ENCODE results near the gene CDK11B. TPM values are rescaled to one million over a fixed set of nuclear protein-coding genes. Genes with fewer than 3 reads are reported as not detected.

CDK11B gene
- total RNA-seq, 1 donor from 2014 or later: 27.9 TPM

GRCh38 chr1:1621173-1622009 is 37.4 kb downstream of the CDK11B start:
- ATAC-seq (no peak), DNase-seq (ENCODE audit: low spot score) (no peak)
- intact Hi-C loops (cut with DNase I): no loop called here

- DNase-seq (ENCODE audit: low spot score): no peak
- intact Hi-C loops (cut with DNase I): no loop called here
These were observed 38.2 kb downstream of the CDK11B start for GRCh38 chr1:1620433-1621139.

GRCh38 chr1:1619917-1620361 is 38.9 kb downstream of the CDK11B start:
- ATAC-seq: no peak
- intact Hi-C loops (cut with DNase I): no loop called here
- DNase-seq (ENCODE audit: low spot score): no peak

More at GRCh38 chr1:1620433-1621139, 38.2 kb downstream of the CDK11B start:
- no peak for ATAC-seq

- ATAC-seq: no peak
- no peak for DNase-seq (ENCODE audit: low spot score)
- intact Hi-C loops (cut with DNase I): no loop called here
These were observed 40.3 kb downstream of the CDK11B start for GRCh38 chr1:1618396-1619068.

- intact Hi-C loops (cut with DNase I): no loop called here
- ATAC-seq (no peak), DNase-seq (ENCODE audit: low spot score) (no peak)
These were observed 40.9 kb downstream of the CDK11B start for GRCh38 chr1:1617925-1618324.

- no peak for ATAC-seq
- intact Hi-C loops (cut with DNase I): no loop called here
- no peak for DNase-seq (ENCODE audit: low spot score)
These were observed 41.3 kb downstream of the CDK11B start for GRCh38 chr1:1617516-1617915.

- DNase-seq (ENCODE audit: low spot score) (no peak), ATAC-seq (no peak)
- intact Hi-C loops (cut with DNase I): no loop called here
These were observed 42.0 kb downstream of the CDK11B start for GRCh38 chr1:1616838-1617237.

GRCh38 chr1:1616045-1616790 is 42.6 kb downstream of the CDK11B start:
- ATAC-seq (no peak), DNase-seq (ENCODE audit: low spot score) (peak; percentile 73)
- intact Hi-C loops (cut with DNase I): no loop called here

GRCh38 chr1:1615256-1616044 is 43.4 kb downstream of the CDK11B start, which contains the start of gene MIB2:
MIB2 (plus strand) TSS chr1:1615500; CDS start chr1:1623453, 7,953 bp downstream.
- intact Hi-C loops (cut with DNase I): no loop called here
- DNase-seq (ENCODE audit: low spot score) (peak; percentile 97), ATAC-seq (peak; percentile 98)

- intact Hi-C loops (cut with DNase I): no loop called here
- ATAC-seq: no peak
- DNase-seq (ENCODE audit: low spot score): no peak
These were observed 43.9 kb downstream of the CDK11B start for GRCh38 chr1:1614954-1615255.

GRCh38 chr1:1614204-1614953 is 44.4 kb downstream of the CDK11B start:
- no peak for ATAC-seq
- DNase-seq (ENCODE audit: low spot score): peak; percentile 60
- intact Hi-C loops (cut with DNase I): no loop called here

GRCh38 chr1:1613509-1614082 is 45.2 kb downstream of the CDK11B start:
- DNase-seq (ENCODE audit: low spot score) (no peak), ATAC-seq (no peak)
- intact Hi-C loops (cut with DNase I): no loop called here

- intact Hi-C loops (cut with DNase I): no loop called here
- ATAC-seq (no peak), DNase-seq (ENCODE audit: low spot score) (no peak)
These were observed 46.8 kb downstream of the CDK11B start for GRCh38 chr1:1612104-1612400.

GRCh38 chr1:1610796-1611195 is 48.0 kb downstream of the CDK11B start:
- DNase-seq (ENCODE audit: low spot score) (no peak), ATAC-seq (no peak)
- intact Hi-C loops (cut with DNase I): no loop called here

GRCh38 chr1:1609822-1610485 is 48.9 kb downstream of the CDK11B start:
- no peak for DNase-seq (ENCODE audit: low spot score)
- intact Hi-C loops (cut with DNase I): no loop called here

GRCh38 chr1:1606232-1606631 is 52.6 kb downstream of the CDK11B start:
- ATAC-seq (no peak), DNase-seq (ENCODE audit: low spot score) (no peak)
- intact Hi-C loops (cut with DNase I): no loop called here

More at GRCh38 chr1:1609822-1610485, 48.9 kb downstream of the CDK11B start:
- ATAC-seq: no peak

- DNase-seq (ENCODE audit: low spot score) (no peak), ATAC-seq (no peak)
- intact Hi-C loops (cut with DNase I): no loop called here
These were observed 53.1 kb downstream of the CDK11B start for GRCh38 chr1:1605724-1606123.

Measured in sciatic nerve (tissue), 2 donors.